GM19025 (cell line): ENCODE data around the gene TMEM132D.
"Not testable (repeated sequence)": the region's sequence is repeated elsewhere in the genome, so short reads cannot be mapped to it uniquely, and the experiment has no call there.

Experiments
- ATAC-seq: cut with Tn5 transposase; IDR thresholded peaks from one replicate; pipeline ENCODE4 v1.9.1; 2021; ENCODE audit warnings: mild to moderate bottlenecking, low read depth, moderate library complexity; ENCODE audit not compliant: unreplicated experiment

TMEM132D gene

GRCh38 chr12:129207084-129207483 is 696.7 kb downstream of the TMEM132D start:
- no peak for ATAC-seq

- no peak for ATAC-seq
Measured at GRCh38 chr12:129203456-129203855, 700.4 kb downstream of the TMEM132D start.

- ATAC-seq: no peak
Measured at GRCh38 chr12:129202109-129202814, 701.6 kb downstream of the TMEM132D start.

GRCh38 chr12:129201029-129201428 is 702.8 kb downstream of the TMEM132D start:
- ATAC-seq: no peak

GRCh38 chr12:129200576-129200975 is 703.2 kb downstream of the TMEM132D start:
- no peak for ATAC-seq

GRCh38 chr12:129196927-129197326 is 706.9 kb downstream of the TMEM132D start:
- no peak for ATAC-seq

GRCh38 chr12:129195081-129195480 is 708.7 kb downstream of the TMEM132D start:
- no peak for ATAC-seq

- no peak for ATAC-seq
Measured at GRCh38 chr12:129193263-129193871, 710.5 kb downstream of the TMEM132D start.

GRCh38 chr12:129190827-129191226 is 713.0 kb downstream of the TMEM132D start:
- no peak for ATAC-seq

- not testable (repeated sequence) for ATAC-seq
Measured at GRCh38 chr12:129189879-129190278, 713.9 kb downstream of the TMEM132D start.

- ATAC-seq: no peak
Measured at GRCh38 chr12:129186952-129187351, 716.9 kb downstream of the TMEM132D start.

- ATAC-seq: no peak
Measured at GRCh38 chr12:129185855-129186254, 718.0 kb downstream of the TMEM132D start.

- no peak for ATAC-seq
Measured at GRCh38 chr12:129184127-129184928, 719.5 kb downstream of the TMEM132D start.

GRCh38 chr12:129179941-129180553 is 723.8 kb downstream of the TMEM132D start:
- no peak for ATAC-seq

- no peak for ATAC-seq
Measured at GRCh38 chr12:129169928-129170327, 733.9 kb downstream of the TMEM132D start.

- no peak for ATAC-seq
Measured at GRCh38 chr12:129163861-129164260, 740.0 kb downstream of the TMEM132D start.

GRCh38 chr12:129163461-129163860 is 740.4 kb downstream of the TMEM132D start:
- ATAC-seq: no peak

GRCh38 chr12:129162805-129163204 is 741.0 kb downstream of the TMEM132D start:
- ATAC-seq: no peak

- ATAC-seq: no peak
Measured at GRCh38 chr12:129161511-129161910, 742.3 kb downstream of the TMEM132D start.

GRCh38 chr12:129160282-129160681 is 743.5 kb downstream of the TMEM132D start:
- no peak for ATAC-seq
